ENCODE measurements around the gene RGMA.

The RGMA gene

GRCh38 chr15:93047621-93048425, 41.2 kb downstream of the RGMA start:
- TF ChIP-seq CTCF (IDR thresholded peaks at IDR 0.05; ENCODE audit: low read depth, low read length), result no peak
- H3K4me3 ChIP-seq (replicated peaks in 1 of 2; ENCODE audit: low read depth in 2 of 2, low read length in 2 of 2), result no peak overlapping the region
- no peak for DNase-seq (ENCODE audit: low read depth in 2 of 2)

- no peak for TF ChIP-seq CTCF (IDR thresholded peaks at IDR 0.05; ENCODE audit: low read depth, low read length)
- H3K4me3 ChIP-seq (replicated peaks in 1 of 2; ENCODE audit: low read depth in 2 of 2, low read length in 2 of 2), result no peak overlapping the region
- no peak for DNase-seq (ENCODE audit: low read depth in 2 of 2)
Measured at GRCh38 chr15:93046721-93047120, 42.3 kb downstream of the RGMA start.

GRCh38 chr15:93046120-93046519, 42.9 kb downstream of the RGMA start:
- no peak for TF ChIP-seq CTCF (IDR thresholded peaks at IDR 0.05; ENCODE audit: low read depth, low read length)
- H3K4me3 ChIP-seq (replicated peaks in 1 of 2; ENCODE audit: low read depth in 2 of 2, low read length in 2 of 2), result no peak overlapping the region
- no peak for DNase-seq (ENCODE audit: low read depth in 2 of 2)

GRCh38 chr15:93045191-93045785, 43.7 kb downstream of the RGMA start:
- no peak for TF ChIP-seq CTCF (IDR thresholded peaks at IDR 0.05; ENCODE audit: low read depth, low read length)
- DNase-seq (ENCODE audit: low read depth in 2 of 2), result no peak
- H3K4me3 ChIP-seq (replicated peaks in 1 of 2; ENCODE audit: low read depth in 2 of 2, low read length in 2 of 2), result no peak overlapping the region

GRCh38 chr15:93044301-93045190, 44.5 kb downstream of the RGMA start:
- no peak for DNase-seq (ENCODE audit: low read depth in 2 of 2)

More at GRCh38 chr15:93044301-93045190, 44.5 kb downstream of the RGMA start:
- H3K4me3 ChIP-seq (replicated peaks in 1 of 2; ENCODE audit: low read depth in 2 of 2, low read length in 2 of 2), result no peak overlapping the region
- no peak for TF ChIP-seq CTCF (IDR thresholded peaks at IDR 0.05; ENCODE audit: low read depth, low read length)

All from cardiac fibroblast (primary cell).